K562 (cell line): Measurements from ENCODE around the gene LPCAT3. TPM values are rescaled to one million over a fixed set of nuclear protein-coding genes. Genes with fewer than 3 reads are reported as not detected.

Source experiments
- ATAC-seq: fragments of 200-7000 bp; cut with Tn5 transposase; 3 replicates; pipeline ENCODE4 v1.9.1; 2020; ENCODE audit warnings: moderate library complexity
- BruUV-seq: library from RNA; stranded (reverse); fragments of 400-500 nt; replicated peaks from 2 replicates; lab custom pipeline; 2021; lab: Mats Ljungman, UMichigan
- CTCF ChIA-PET: fragments of 300-600 bp; formaldehyde crosslinking; extraction: SDS; loops from one replicate; lab custom pipeline; 2021; ENCODE audit warnings: low intra/inter-chr PET ratio; lab: Yijun Ruan, JAX
- POLR2A ChIA-PET: fragments of 300-600, 350-650 bp; sonication (Branson Sonifier 250); formaldehyde crosslinking; extraction: SDS; loops from one replicate; lab custom pipeline; 2021; ENCODE audit warnings: antibody characterized with exemption, inconsistent platforms; lab: Yijun Ruan, JAX
- DNase-seq, 4 experiments: peaks; one replicate each; pipeline versions ENCODE4 v3.0.0 to v3.0.0-alpha.2; 2011 to 2018; ENCODE audit warnings: low spot score in 3 of 4, mixed read lengths in 3 of 4; ENCODE audit errors: extremely low read depth in 1 of 4
- FAIRE-seq: peaks from 2 replicates; lab custom pipeline; 2011; peaks lifted over from hg19 to GRCh38; lab: Jason Lieb, UNC
- H2AFZ ChIP-seq: 2 replicates; pipeline ENCODE4 v1.6.0; 2011; ENCODE audit warnings: low read depth, low read length, control low read depth, inconsistent platforms
- H3K27ac ChIP-seq: fragments of 200-600 bp; 3 replicates; pipeline ENCODE4 v1.8.0; 2011; ENCODE audit warnings: low read depth, mild to moderate bottlenecking, control low read depth, inconsistent platforms, low read length, moderate library complexity, mixed read lengths; ENCODE audit errors: extremely low read depth
- H3K27me3 ChIP-seq, 2 experiments: fragments of 300-600 bp in 1 of 2; 2 replicates in 1 of 2; 3 replicates in 1 of 2; pipeline versions ENCODE4 v1.6.0 to v1.8.0; 2011; ENCODE audit warnings: inconsistent platforms in 2 of 2, low read length in 2 of 2, mild to moderate bottlenecking in 1 of 2, mixed read lengths in 1 of 2, moderate library complexity in 1 of 2; ENCODE audit not compliant: control insufficient read depth in 2 of 2, insufficient read depth in 2 of 2
- H3K36me3 ChIP-seq: fragments of 300-600 bp; 3 replicates; pipeline ENCODE4 v1.8.0; 2011; ENCODE audit warnings: mild to moderate bottlenecking, low read length, inconsistent platforms; ENCODE audit not compliant: control insufficient read depth, insufficient read depth
- H3K4me1 ChIP-seq, 2 experiments: fragments of 200-600 bp in 1 of 2; replicated peaks in 1 of 2; 2 replicates in 1 of 2; 3 replicates in 1 of 2; pipeline versions ENCODE4 v1.5.1 to v1.8.0; 2011; ENCODE audit warnings: inconsistent platforms in 2 of 2, low read length in 2 of 2, mild to moderate bottlenecking in 1 of 2, mixed read lengths in 1 of 2, moderate library complexity in 1 of 2; ENCODE audit not compliant: control insufficient read depth in 2 of 2, insufficient read depth in 2 of 2
- H3K4me2 ChIP-seq: 2 replicates; pipeline ENCODE4 v1.6.1; 2011; ENCODE audit warnings: low read length, control low read depth, inconsistent platforms, mixed read lengths; ENCODE audit not compliant: insufficient read depth
- H3K4me3 ChIP-seq: fragments of 200-600 bp; sonication (generic), shearing (Covaris generic); 2 replicates; pipeline ENCODE4 v1.5.1; 2016; ENCODE audit warnings: control low read depth, inconsistent platforms
- H3K79me2 ChIP-seq: fragments of 200-600 bp; 3 replicates; pipeline ENCODE4 v1.8.0; 2011; ENCODE audit warnings: low read length, inconsistent platforms; ENCODE audit not compliant: control insufficient read depth, insufficient read depth
- H3K9ac ChIP-seq, 2 experiments: 2 replicates each; pipeline versions ENCODE4 v1.6.0 to v1.6.1; 2011; ENCODE audit warnings: low read depth in 2 of 2, low read length in 2 of 2, control low read depth in 1 of 2, inconsistent platforms in 1 of 2, mild to moderate bottlenecking in 1 of 2, mixed read lengths in 1 of 2; ENCODE audit not compliant: insufficient read depth in 1 of 2
- H3K9me1 ChIP-seq: one replicate; pipeline ENCODE4 v1.6.0; 2011; ENCODE audit warnings: inconsistent platforms, mild to moderate bottlenecking, low read length, moderate library complexity; ENCODE audit not compliant: control insufficient read depth, insufficient read depth
- H3K9me3 ChIP-seq: replicated peaks from 2 replicates; pipeline ENCODE4 v1.5.1; 2011; ENCODE audit warnings: low read depth, low read length, inconsistent platforms; ENCODE audit not compliant: control insufficient read depth, insufficient read depth
- H4K20me1 ChIP-seq: replicated peaks from 2 replicates; pipeline ENCODE4 v1.6.1; 2011; ENCODE audit warnings: low read length, inconsistent platforms, mixed read lengths; ENCODE audit not compliant: control insufficient read depth, insufficient read depth
- CHCHD3 ChIP-seq: fragments of 250-450 bp; sonication (Bioruptor Pico); IDR thresholded peaks from 2 replicates; pipeline ENCODE4 v2.1.2; 2022; ENCODE audit warnings: mild to moderate bottlenecking
- HDAC3 ChIP-seq: fragments of 450-650 bp; IDR thresholded peaks from 2 replicates; pipeline ENCODE4 v1.6.1; 2018; ENCODE audit warnings: borderline replicate concordance, mild to moderate bottlenecking, moderate library complexity; ENCODE audit not compliant: partially characterized antibody
- KDM1A ChIP-seq, 2 experiments: fragments of 450-650 bp; IDR thresholded peaks; 2 replicates each; pipeline ENCODE4 v1.6.1; 2016; ENCODE audit warnings: mild to moderate bottlenecking in 2 of 2
- KLF13 ChIP-seq: fragments of 450-650 bp; IDR thresholded peaks from 2 replicates; pipeline ENCODE4 v1.6.1; 2016; ENCODE audit warnings: missing genetic modification characterization, low read depth, mild to moderate bottlenecking, missing compliant biosample characterization, moderate library complexity, borderline replicate concordance
- MCM5 ChIP-seq: fragments of 450-650 bp; IDR thresholded peaks from 2 replicates; pipeline ENCODE4 v1.6.1; 2016; ENCODE audit warnings: low read depth
- NRF1 ChIP-seq, 2 experiments: fragments of 450-650 bp; IDR thresholded peaks in 1 of 2; conservative IDR thresholded peaks in 1 of 2; 2 replicates each; pipeline ENCODE4 v1.6.1; 2014; ENCODE audit warnings: mild to moderate bottlenecking in 2 of 2
- POLR2A ChIP-seq: fragments of 450-650 bp; conservative IDR thresholded peaks from 2 replicates; pipeline ENCODE4 v1.6.1; 2016
- RAD51 ChIP-seq: fragments of 450-650 bp; IDR thresholded peaks from 2 replicates; pipeline ENCODE4 v1.7.1; 2016; ENCODE audit warnings: low read depth, mild to moderate bottlenecking, borderline replicate concordance
- RBM15 ChIP-seq: fragments of 200-400 bp; formaldehyde crosslinking; IDR thresholded peaks from 2 replicates; pipeline ENCODE4 v1.6.1; 2018; ENCODE audit warnings: mild to moderate bottlenecking, low read length, moderate library complexity; ENCODE audit not compliant: insufficient read depth
- RNF219 ChIP-seq: fragments of 250-450 bp; sonication (Bioruptor Pico); IDR thresholded peaks from 2 replicates; pipeline ENCODE4 v1.5.0; 2022; ENCODE audit warnings: mild to moderate bottlenecking
- ZNF197 ChIP-seq: fragments of 200-800 bp; sonication (Bioruptor generic); IDR thresholded peaks from 2 replicates; pipeline ENCODE4 v1.6.1; 2016; ENCODE audit warnings: low read depth, missing genetic modification characterization, missing compliant biosample characterization
- ZNF77 ChIP-seq: fragments of 250-450 bp; sonication (Bioruptor Pico); IDR thresholded peaks from 2 replicates; pipeline ENCODE4 v1.5.0; 2020
- WGBS: fragments of 100-300 bp; shearing (Covaris generic); methylation state at CpG from one replicate; pipeline ENCODE4 v1.1.6; 2016; ENCODE audit warnings: low coverage, mixed read lengths; ENCODE audit not compliant: insufficient coverage; ENCODE audit errors: missing lambda C conversion rate; 5-methylcytosine and 5-hydroxymethylcytosine counted together
- in situ Hi-C: fragments of 300-500 bp; cut with MboI; formaldehyde crosslinking; loops from 4 replicates; pipeline ENCODE4 v1.15.0; 2018; ENCODE audit warnings: inconsistent platforms, mixed read lengths
- intact Hi-C: fragments of 100-400 bp; cut with micrococcal nuclease; formaldehyde crosslinking; loops from 2 replicates; pipeline ENCODE4 v1.14.2; 2022
- polyA plus RNA-seq, 8 experiments: library from polyadenylated mRNA; depleted of rRNA in 4 of 8; stranded (reverse) in 5 of 8; unstranded in 3 of 8; fragments of >200 nt; fragmentation: Nextera tagmentation in 2 of 8; fragmentation: Illumina TruSeq in 1 of 8; extraction: Ambion mirVana in 2 of 8; extraction: Trizol in 1 of 8; gene quantifications; 2 replicates each; pipeline versions ENCODE4 v1.2.1 to v1.2.3, GENCODE V29; 2011 to 2014; ENCODE audit warnings: inconsistent platforms in 1 of 8, missing spikeins in 1 of 8
- total RNA-seq, 7 experiments: library from RNA; depleted of rRNA in 6 of 7; stranded (reverse); fragments of >200 nt in 6 of 7; fragmentation: Illumina TruSeq in 2 of 7; extraction: Trizol in 2 of 7; gene quantifications; 2 replicates each; pipeline versions ENCODE4 v1.2.1 to v1.2.3, GENCODE V29; 2011 to 2021; ENCODE audit warnings: low replicate concordance in 1 of 7

Gene LPCAT3
- total and polyA plus RNA-seq, 9 of the 15 experiments (the other 6 are each of a cell fraction or from before 2014, with no cell fraction given), result 4.9 to 52.5 (median 25.3) TPM

DNA sequence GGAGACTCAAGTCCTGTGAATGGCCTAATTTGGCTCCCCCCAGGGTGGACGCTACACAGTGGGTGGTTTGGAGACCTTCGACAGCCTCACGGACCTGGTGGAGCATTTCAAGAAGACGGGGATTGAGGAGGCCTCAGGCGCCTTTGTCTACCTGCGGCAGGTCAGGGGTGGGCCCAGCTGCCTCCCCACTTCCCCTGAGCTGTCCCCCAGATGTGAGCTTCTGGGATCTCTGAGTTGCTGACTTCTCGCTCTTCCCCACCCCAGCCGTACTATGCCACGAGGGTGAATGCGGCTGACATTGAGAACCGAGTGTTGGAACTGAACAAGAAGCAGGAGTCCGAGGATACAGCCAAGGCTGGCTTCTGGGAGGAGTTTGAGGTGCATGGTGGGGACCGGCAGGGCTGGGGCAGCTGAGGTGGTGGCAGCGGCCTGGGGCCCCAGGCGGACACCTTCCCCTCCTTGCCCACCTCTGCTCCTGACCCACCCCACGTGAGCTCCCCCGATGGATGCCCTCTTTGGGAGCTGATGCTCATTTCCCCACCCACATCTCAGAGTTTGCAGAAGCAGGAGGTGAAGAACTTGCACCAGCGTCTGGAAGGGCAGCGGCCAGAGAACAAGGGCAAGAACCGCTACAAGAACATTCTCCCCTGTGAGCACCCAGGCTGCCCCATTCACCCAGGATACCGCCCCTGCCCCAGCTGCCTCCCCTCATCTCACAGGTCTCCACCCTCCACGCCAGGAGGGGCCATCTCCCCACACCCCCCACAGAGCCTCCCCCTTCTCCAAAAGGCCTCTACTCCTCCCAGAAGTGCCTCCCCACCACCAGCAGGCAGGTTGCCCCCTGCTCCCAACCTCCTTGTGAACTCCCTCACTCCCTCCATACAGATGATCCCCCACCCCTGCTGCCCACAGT is 62.9 kb downstream of the LPCAT3 start:
- 78% methylated on average over 13 of the region's 22 CpGs for WGBS
- ATAC-seq, result no peak
- Histone ChIP-seq H3K79me2 (no peaks in the 10 kb centered on the region), H3K9me1 (no peaks in the 10 kb centered on the region), H3K9me3 (no peaks in the 10 kb centered on the region), H3K27me3 (no peaks in the 10 kb centered on the region), H3K9ac (peak overlapping the region in 1 of 2 experiments; percentile 17; a peak in 2 of 4 replicates), H3K4me3 (no peak overlapping the region), H3K36me3 (no peaks in the 10 kb centered on the region), H3K4me2 (no peak overlapping the region), H3K27ac (no peak overlapping the region), H4K20me1 (no peaks in the 10 kb centered on the region), H3K4me1 (peaks cover 9 to 64% of the 10 kb centered on the region in 2 experiments), H2AFZ (no peak overlapping the region)
- in situ Hi-C loops, result no loop called here
- ChIA-PET CTCF (no interaction called here), POLR2A (interaction anchor here (8.0 kb wide), 1 partner anchor 10 kb away, joined by 98 read pairs; the partner anchor contains the start of genes C12orf57 and RNU7-1)
- no peak for TF ChIP-seq ZNF197
- no peak for TF ChIP-seq KLF13
- no peak for TF ChIP-seq CHCHD3
- no peak for TF ChIP-seq POLR2A
- TF ChIP-seq RAD51, result no peak
- TF ChIP-seq KDM1A (IDR thresholded peaks at IDR 0.05), result no peak
- TF ChIP-seq MCM5, result no peak
- TF ChIP-seq ZNF77 (CRISPR knock-in tag), result no peak
- no peak for TF ChIP-seq RBM15
- no peak for TF ChIP-seq NRF1 (conservative IDR thresholded peaks at IDR 0.05 in 1 of 2, IDR thresholded peaks at IDR 0.05 in 1 of 2)
- TF ChIP-seq HDAC3, result no peak
- no peak for TF ChIP-seq RNF219 (CRISPR knock-in tag)
- no peak for DNase-seq
- FAIRE-seq, result no peak
- intact Hi-C loops, result no loop called here
- no TSS peak for BruUV-seq
